Measurements from ENCODE around the gene ISL2. TPM values are rescaled to one million over a fixed set of nuclear protein-coding genes. Genes with fewer than 3 reads are reported as not detected.
"Not testable (repeated sequence)": the region's sequence is repeated elsewhere in the genome, so short reads cannot be mapped to it uniquely, and the experiment has no call there.

ISL2 gene
- total RNA-seq, 2 donors from 2014 or later = 0.51 to 0.66 TPM

DNA sequence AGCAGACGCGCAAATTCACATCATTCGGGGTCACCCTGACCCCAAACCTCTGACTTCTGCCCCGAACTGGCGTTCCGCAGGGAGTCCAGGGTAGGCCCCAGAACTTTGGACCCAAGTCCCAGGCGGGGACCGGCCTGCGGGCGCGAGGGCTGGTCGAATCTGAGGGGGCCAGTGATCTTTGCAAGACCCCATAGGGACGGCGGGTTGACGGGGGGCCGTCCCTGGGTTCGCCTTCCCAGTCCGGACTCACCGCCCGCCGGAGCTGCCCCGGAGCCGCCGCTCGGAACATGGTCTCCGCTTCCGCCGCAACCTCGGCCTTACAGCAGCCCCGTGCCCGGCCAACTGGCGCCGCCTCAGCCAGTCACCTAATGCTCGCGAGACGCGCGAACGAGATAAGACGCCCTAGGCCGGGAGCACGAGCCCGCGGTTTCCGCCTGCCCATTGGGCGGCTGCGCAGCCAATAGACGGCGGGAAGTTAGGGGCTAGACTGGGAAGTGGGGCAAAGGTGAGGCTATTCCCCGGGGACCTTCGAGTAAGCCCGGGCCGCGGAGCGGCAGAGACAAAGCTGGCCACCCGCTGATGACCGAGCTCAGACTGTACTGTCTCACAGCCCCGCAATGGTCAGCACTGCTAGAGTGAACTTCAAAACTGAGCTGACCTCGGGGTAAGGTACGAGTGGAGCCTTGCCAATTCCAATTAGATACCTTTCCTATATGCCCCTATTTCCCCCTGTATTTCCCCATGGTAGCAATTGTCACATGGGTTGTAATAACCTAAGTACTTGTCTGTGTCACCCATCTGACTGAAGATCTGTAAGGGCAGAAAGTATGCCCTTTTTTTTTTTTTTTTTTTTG is 25.2 kb upstream of the ISL2 start, which contains the start of gene ETFA:
ETFA (minus strand) TSS at position 370 of the 854 bp plus-strand sequence; CDS start at position 289, 81 bp downstream.
- Histone ChIP-seq H3K4me1 (ENCODE audit: control insufficient read depth, insufficient read depth, low read length) (no peaks in the 10 kb centered on the region), H3K4me3 (ENCODE audit: low read length) (peak within 1 kb of the TSS; percentile 93), H3K9ac (ENCODE audit: extremely low read depth, low read length, poor library complexity, severe bottlenecking) (peak within 1 kb of the TSS; percentile 90), H3K9me3 (ENCODE audit: control insufficient read depth, low read length) (no peaks in the 10 kb centered on the region), H3K36me3 (ENCODE audit: control insufficient read depth, insufficient read depth, low read length) (peaks cover 4% of the 10 kb centered on the region), H3K27me3 (ENCODE audit: control insufficient read depth, insufficient read depth, low read length, poor library complexity, severe bottlenecking) (no peaks in the 10 kb centered on the region), H3K27ac (ENCODE audit: low read depth, low read length) (peak within 1 kb of the TSS; percentile 49)
- Mint-ChIP-seq H3K4me3 (peak within 1 kb of the TSS; percentile 83), H3K36me3 (ENCODE audit: low read depth) (peaks cover 9% of the 10 kb centered on the region), H3K4me1 (peaks cover 30% of the 10 kb centered on the region), H3K27me3 (ENCODE audit: insufficient read depth) (peaks cover 8% of the 10 kb centered on the region), H3K27ac (peak within 1 kb of the TSS; percentile 95), H3K9me3 (peaks cover 2% of the 10 kb centered on the region)
- DNase-seq = peak; percentile 98
- TF ChIP-seq, protein P1, sequence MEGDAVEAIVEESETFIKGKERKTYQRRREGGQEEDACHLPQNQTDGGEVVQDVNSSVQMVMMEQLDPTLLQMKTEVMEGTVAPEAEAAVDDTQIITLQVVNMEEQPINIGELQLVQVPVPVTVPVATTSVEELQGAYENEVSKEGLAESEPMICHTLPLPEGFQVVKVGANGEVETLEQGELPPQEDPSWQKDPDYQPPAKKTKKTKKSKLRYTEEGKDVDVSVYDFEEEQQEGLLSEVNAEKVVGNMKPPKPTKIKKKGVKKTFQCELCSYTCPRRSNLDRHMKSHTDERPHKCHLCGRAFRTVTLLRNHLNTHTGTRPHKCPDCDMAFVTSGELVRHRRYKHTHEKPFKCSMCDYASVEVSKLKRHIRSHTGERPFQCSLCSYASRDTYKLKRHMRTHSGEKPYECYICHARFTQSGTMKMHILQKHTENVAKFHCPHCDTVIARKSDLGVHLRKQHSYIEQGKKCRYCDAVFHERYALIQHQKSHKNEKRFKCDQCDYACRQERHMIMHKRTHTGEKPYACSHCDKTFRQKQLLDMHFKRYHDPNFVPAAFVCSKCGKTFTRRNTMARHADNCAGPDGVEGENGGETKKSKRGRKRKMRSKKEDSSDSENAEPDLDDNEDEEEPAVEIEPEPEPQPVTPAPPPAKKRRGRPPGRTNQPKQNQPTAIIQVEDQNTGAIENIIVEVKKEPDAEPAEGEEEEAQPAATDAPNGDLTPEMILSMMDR (conservative IDR thresholded peaks at IDR 0.05) = no peak
- WGBS, 2 experiments (ENCODE audit: insufficient coverage in 1 of 2, insufficient read length in 1 of 2) = 3 to 10% methylated on average over 44 to 60 of the region's 60 CpGs

DNA sequence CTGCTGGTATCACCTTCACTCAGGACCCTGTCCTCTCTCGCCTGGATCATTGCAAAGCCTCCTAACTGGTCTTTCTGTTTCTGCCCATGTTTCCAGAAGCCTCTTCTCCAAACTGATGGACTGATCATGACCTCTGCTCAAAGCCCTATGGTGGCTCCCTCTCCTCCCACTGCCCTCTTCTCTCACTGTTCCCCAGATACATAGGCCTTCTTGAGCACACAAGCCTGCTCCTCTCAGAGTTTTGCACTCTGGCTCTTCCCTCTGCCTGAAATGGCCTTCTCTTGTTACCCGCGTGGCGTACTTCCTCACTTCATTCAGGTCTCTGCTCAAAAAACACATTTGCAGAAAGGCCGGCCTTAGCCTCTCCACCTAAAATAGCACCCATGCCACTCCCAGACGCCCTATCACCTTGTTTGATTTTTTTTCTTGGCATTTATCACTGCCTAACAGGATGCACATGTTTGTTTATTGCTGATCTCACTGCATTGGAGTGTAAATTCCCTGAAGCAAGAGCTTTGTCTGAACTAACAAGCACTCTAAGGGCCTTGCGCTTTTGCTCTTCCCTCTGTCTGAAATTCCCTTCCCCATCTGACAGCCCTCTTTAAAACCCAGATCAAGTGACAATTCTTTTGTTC is 23.9 kb upstream of the ISL2 start:
- Histone ChIP-seq H3K4me3 (ENCODE audit: low read length) (no peak overlapping the region), H3K9me3 (ENCODE audit: control insufficient read depth, low read length) (no peaks in the 10 kb centered on the region), H3K4me1 (ENCODE audit: control insufficient read depth, insufficient read depth, low read length) (no peaks in the 10 kb centered on the region), H3K36me3 (ENCODE audit: control insufficient read depth, insufficient read depth, low read length) (peaks cover 4% of the 10 kb centered on the region), H3K27ac (ENCODE audit: low read depth, low read length) (no peak overlapping the region), H3K27me3 (ENCODE audit: control insufficient read depth, insufficient read depth, low read length, poor library complexity, severe bottlenecking) (no peaks in the 10 kb centered on the region), H3K9ac (ENCODE audit: extremely low read depth, low read length, poor library complexity, severe bottlenecking) (no peak overlapping the region)
- TF ChIP-seq, protein P1 (conservative IDR thresholded peaks at IDR 0.05) = no peak
- 84 to 87% methylated on average over 7 of the region's 7 CpGs for WGBS, 2 experiments (ENCODE audit: insufficient coverage in 1 of 2, insufficient read length in 1 of 2)
- no peak overlapping the region for H3K4me3 Mint-ChIP-seq
- H3K36me3 Mint-ChIP-seq (ENCODE audit: low read depth) = peaks cover 6% of the 10 kb centered on the region
- H3K4me1 Mint-ChIP-seq = peaks cover 30% of the 10 kb centered on the region
- H3K9me3 Mint-ChIP-seq = peaks cover 2% of the 10 kb centered on the region
- no peak for DNase-seq
- peaks cover 8% of the 10 kb centered on the region for H3K27me3 Mint-ChIP-seq (ENCODE audit: insufficient read depth)
- H3K27ac Mint-ChIP-seq = peak overlapping the region; percentile 2

DNA sequence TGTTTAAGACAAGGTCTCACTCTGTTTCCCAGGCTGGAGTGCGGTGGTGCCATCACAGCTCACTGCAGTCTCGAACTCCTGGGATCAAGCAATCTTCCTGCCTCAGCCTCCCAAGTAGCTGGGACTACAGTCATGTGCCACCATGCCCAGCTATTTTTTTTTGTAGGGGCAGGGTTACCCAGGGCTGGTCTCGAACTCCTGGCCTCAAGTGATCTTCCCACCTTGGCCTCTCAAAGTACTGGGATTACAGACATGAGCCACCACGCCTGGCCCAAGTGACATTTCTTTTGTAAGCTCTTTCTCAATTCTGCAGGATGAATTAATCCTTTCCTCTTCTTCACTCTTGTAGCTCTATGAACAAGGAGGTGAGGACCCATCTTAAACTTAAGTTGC is 23.4 kb upstream of the ISL2 start:
- Mint-ChIP-seq H3K27ac (peak overlapping the region; percentile 2), H3K27me3 (ENCODE audit: insufficient read depth) (peaks cover 11% of the 10 kb centered on the region), H3K4me1 (peaks cover 25% of the 10 kb centered on the region)
- 83 to 91% methylated on average over 4 of the region's 4 CpGs for WGBS, 2 experiments (ENCODE audit: insufficient coverage in 1 of 2, insufficient read length in 1 of 2)
- not testable (repeated sequence) for H3K36me3 ChIP-seq (ENCODE audit: control insufficient read depth, insufficient read depth, low read length); H3K9me3 ChIP-seq (ENCODE audit: control insufficient read depth, low read length); H3K4me1 ChIP-seq (ENCODE audit: control insufficient read depth, insufficient read depth, low read length); H3K4me3 Mint-ChIP-seq; H3K4me3 ChIP-seq (ENCODE audit: low read length); H3K27ac ChIP-seq (ENCODE audit: low read depth, low read length); H3K9me3 Mint-ChIP-seq; H3K9ac ChIP-seq (ENCODE audit: extremely low read depth, low read length, poor library complexity, severe bottlenecking); H3K27me3 ChIP-seq (ENCODE audit: control insufficient read depth, insufficient read depth, low read length, poor library complexity, severe bottlenecking); DNase-seq; H3K36me3 Mint-ChIP-seq (ENCODE audit: low read depth)

All from endodermal cell (in vitro differentiated cells).